HG03159 (cell line): ENCODE data around the gene TRAP1.
"Not testable (repeated sequence)": the region's sequence is repeated elsewhere in the genome, so short reads cannot be mapped to it uniquely, and the experiment has no call there.

Experiments
- ATAC-seq: cut with Tn5 transposase; IDR thresholded peaks from one replicate; pipeline ENCODE4 v1.9.1; 2021; ENCODE audit warnings: mild to moderate bottlenecking, moderate library complexity; ENCODE audit not compliant: unreplicated experiment

TRAP1 gene

GRCh38 chr16:3714378-3714777, 2.9 kb downstream of the TRAP1 start:
- ATAC-seq = not testable (repeated sequence)

- ATAC-seq = no peak
Measured at GRCh38 chr16:3713587-3714242, 3.6 kb downstream of the TRAP1 start.

GRCh38 chr16:3712861-3713372, 4.4 kb downstream of the TRAP1 start:
- no peak for ATAC-seq

- no peak for ATAC-seq
Measured at GRCh38 chr16:3706253-3707012, 10.9 kb downstream of the TRAP1 start.

- no peak for ATAC-seq
Measured at GRCh38 chr16:3702082-3702481, 15.2 kb downstream of the TRAP1 start.

GRCh38 chr16:3701531-3701930, 15.8 kb downstream of the TRAP1 start:
- ATAC-seq = no peak

- ATAC-seq = no peak
Measured at GRCh38 chr16:3698941-3699340, 18.4 kb downstream of the TRAP1 start.

- no peak for ATAC-seq
Measured at GRCh38 chr16:3696425-3697218, 20.7 kb downstream of the TRAP1 start.

- ATAC-seq = no peak
Measured at GRCh38 chr16:3695610-3696369, 21.5 kb downstream of the TRAP1 start.

GRCh38 chr16:3694051-3694450, 23.3 kb downstream of the TRAP1 start:
- ATAC-seq = no peak

- no peak for ATAC-seq
Measured at GRCh38 chr16:3691761-3692160, 25.6 kb downstream of the TRAP1 start.

GRCh38 chr16:3690980-3691720, 26.2 kb downstream of the TRAP1 start:
- no peak for ATAC-seq

GRCh38 chr16:3690470-3690928, 26.8 kb downstream of the TRAP1 start:
- ATAC-seq = no peak

GRCh38 chr16:3689731-3690130, 27.6 kb downstream of the TRAP1 start:
- ATAC-seq = no peak

- ATAC-seq = no peak
Measured at GRCh38 chr16:3687792-3688191, 29.5 kb downstream of the TRAP1 start.

GRCh38 chr16:3687021-3687420, 30.3 kb downstream of the TRAP1 start:
- no peak for ATAC-seq

GRCh38 chr16:3681206-3681605, 36.1 kb downstream of the TRAP1 start:
- no peak for ATAC-seq

- no peak for ATAC-seq
Measured at GRCh38 chr16:3677994-3678393, 39.3 kb downstream of the TRAP1 start.

GRCh38 chr16:3675601-3676130, 41.7 kb downstream of the TRAP1 start:
- ATAC-seq = no peak
